ENCODE data around the gene AADACL4. TPM values are rescaled to one million over a fixed set of nuclear protein-coding genes. Genes with fewer than 3 reads are reported as not detected.

The AADACL4 gene
- total RNA-seq, 2 donors from 2014 or later = not detected

- no peak overlapping the region for H3K4me3 Mint-ChIP-seq
- no peaks in the 10 kb centered on the region for H3K4me1 Mint-ChIP-seq
- Histone ChIP-seq H3K4me3 (ENCODE audit: low read length) (no peak overlapping the region), H3K27ac (ENCODE audit: low read depth, low read length) (no peak overlapping the region), H3K9ac (ENCODE audit: extremely low read depth, low read length, poor library complexity, severe bottlenecking) (no peak overlapping the region), H3K9me3 (ENCODE audit: control insufficient read depth, low read length) (no peaks in the 10 kb centered on the region), H3K36me3 (ENCODE audit: control insufficient read depth, insufficient read depth, low read length) (no peaks in the 10 kb centered on the region), H3K27me3 (ENCODE audit: control insufficient read depth, insufficient read depth, low read length, poor library complexity, severe bottlenecking) (no peaks in the 10 kb centered on the region), H3K4me1 (ENCODE audit: control insufficient read depth, insufficient read depth, low read length) (no peaks in the 10 kb centered on the region)
- peaks cover 3% of the 10 kb centered on the region for H3K9me3 Mint-ChIP-seq
- DNase-seq = no peak
- no peak overlapping the region for H3K27ac Mint-ChIP-seq
- H3K36me3 Mint-ChIP-seq (ENCODE audit: low read depth) = no peaks in the 10 kb centered on the region
- TF ChIP-seq CTCF (conservative IDR thresholded peaks at IDR 0.05) = no peak
- 90 to 94% methylated on average over 2 to 3 of the region's 3 CpGs for WGBS, 2 experiments (ENCODE audit: insufficient coverage in 1 of 2, insufficient read length in 1 of 2)
- no peaks in the 10 kb centered on the region for H3K27me3 Mint-ChIP-seq (ENCODE audit: insufficient read depth)
Observed at GRCh38 chr1:12696658-12697057, 52.8 kb downstream of the AADACL4 start.

GRCh38 chr1:12697397-12697796 lies 53.5 kb downstream of the AADACL4 start:
- Histone ChIP-seq H3K9ac (ENCODE audit: extremely low read depth, low read length, poor library complexity, severe bottlenecking) (no peak overlapping the region), H3K9me3 (ENCODE audit: control insufficient read depth, low read length) (no peaks in the 10 kb centered on the region), H3K4me3 (ENCODE audit: low read length) (no peak overlapping the region), H3K27ac (ENCODE audit: low read depth, low read length) (no peak overlapping the region), H3K36me3 (ENCODE audit: control insufficient read depth, insufficient read depth, low read length) (no peaks in the 10 kb centered on the region), H3K4me1 (ENCODE audit: control insufficient read depth, insufficient read depth, low read length) (no peaks in the 10 kb centered on the region), H3K27me3 (ENCODE audit: control insufficient read depth, insufficient read depth, low read length, poor library complexity, severe bottlenecking) (no peaks in the 10 kb centered on the region)
- no peak for TF ChIP-seq CTCF (conservative IDR thresholded peaks at IDR 0.05)
- peaks cover 3% of the 10 kb centered on the region for H3K9me3 Mint-ChIP-seq
- no peaks in the 10 kb centered on the region for H3K27me3 Mint-ChIP-seq (ENCODE audit: insufficient read depth)
- no peaks in the 10 kb centered on the region for H3K4me1 Mint-ChIP-seq
- no peak for DNase-seq
- H3K4me3 Mint-ChIP-seq = no peak overlapping the region
- no peak overlapping the region for H3K27ac Mint-ChIP-seq
- WGBS, 2 experiments (ENCODE audit: insufficient coverage in 1 of 2, insufficient read length in 1 of 2) = 77 to 90% methylated on average over 3 of the region's 3 CpGs
- H3K36me3 Mint-ChIP-seq (ENCODE audit: low read depth) = no peaks in the 10 kb centered on the region

GRCh38 chr1:12703821-12704451 lies 60.1 kb downstream of the AADACL4 start:
- Mint-ChIP-seq H3K4me1 (no peaks in the 10 kb centered on the region), H3K4me3 (no peak overlapping the region), H3K9me3 (peaks cover 24% of the 10 kb centered on the region), H3K27me3 (ENCODE audit: insufficient read depth) (no peaks in the 10 kb centered on the region), H3K27ac (no peak overlapping the region), H3K36me3 (ENCODE audit: low read depth) (no peaks in the 10 kb centered on the region)
- TF ChIP-seq CTCF (conservative IDR thresholded peaks at IDR 0.05) = no peak
- Histone ChIP-seq H3K4me3 (ENCODE audit: low read length) (no peak overlapping the region), H3K36me3 (ENCODE audit: control insufficient read depth, insufficient read depth, low read length) (no peaks in the 10 kb centered on the region), H3K27me3 (ENCODE audit: control insufficient read depth, insufficient read depth, low read length, poor library complexity, severe bottlenecking) (no peaks in the 10 kb centered on the region), H3K9ac (ENCODE audit: extremely low read depth, low read length, poor library complexity, severe bottlenecking) (no peak overlapping the region), H3K4me1 (ENCODE audit: control insufficient read depth, insufficient read depth, low read length) (no peaks in the 10 kb centered on the region), H3K9me3 (ENCODE audit: control insufficient read depth, low read length) (no peaks in the 10 kb centered on the region), H3K27ac (ENCODE audit: low read depth, low read length) (no peak overlapping the region)
- 89 to 94% methylated on average over 3 to 5 of the region's 6 CpGs for WGBS, 2 experiments (ENCODE audit: insufficient coverage in 1 of 2, insufficient read length in 1 of 2)
- DNase-seq = no peak
